GM21381 (cell line): ENCODE results near the gene TMEM256.

ENCODE experiments used
- ATAC-seq: cut with Tn5 transposase; IDR thresholded peaks from one replicate; pipeline ENCODE4 v1.9.1; 2021; ENCODE audit warnings: mild to moderate bottlenecking, moderate library complexity; ENCODE audit not compliant: unreplicated experiment

TMEM256 gene

DNA sequence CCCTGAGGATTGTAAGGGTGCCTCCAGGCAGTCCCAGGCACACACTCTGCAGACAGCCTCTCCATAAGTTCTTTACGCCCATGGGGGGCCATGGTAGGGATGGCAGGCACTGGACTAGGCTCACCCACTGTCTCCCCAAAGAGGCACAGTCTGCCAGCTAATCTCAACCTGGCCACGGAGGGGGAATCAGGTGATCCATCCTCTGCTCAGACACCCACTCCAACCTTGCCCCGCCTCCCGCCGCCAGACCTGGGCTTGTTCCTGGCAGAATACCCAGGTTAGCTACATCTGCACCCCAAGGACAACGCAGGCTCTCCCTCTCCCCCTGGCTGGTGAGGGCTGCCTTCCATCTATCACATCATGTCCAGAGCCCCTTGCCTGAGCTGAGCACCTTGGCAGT is 5.0 kb upstream of the TMEM256 start:
- no peak for ATAC-seq

DNA sequence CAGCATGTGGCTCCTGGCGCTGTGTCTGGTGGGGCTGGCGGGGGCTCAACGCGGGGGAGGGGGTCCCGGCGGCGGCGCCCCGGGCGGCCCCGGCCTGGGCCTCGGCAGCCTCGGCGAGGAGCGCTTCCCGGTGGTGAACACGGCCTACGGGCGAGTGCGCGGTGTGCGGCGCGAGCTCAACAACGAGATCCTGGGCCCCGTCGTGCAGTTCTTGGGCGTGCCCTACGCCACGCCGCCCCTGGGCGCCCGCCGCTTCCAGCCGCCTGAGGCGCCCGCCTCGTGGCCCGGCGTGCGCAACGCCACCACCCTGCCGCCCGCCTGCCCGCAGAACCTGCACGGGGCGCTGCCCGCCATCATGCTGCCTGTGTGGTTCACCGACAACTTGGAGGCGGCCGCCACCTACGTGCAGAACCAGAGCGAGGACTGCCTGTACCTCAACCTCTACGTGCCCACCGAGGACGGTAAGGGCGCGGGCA is 4.4 kb upstream of the TMEM256 start:
- ATAC-seq: no peak

DNA sequence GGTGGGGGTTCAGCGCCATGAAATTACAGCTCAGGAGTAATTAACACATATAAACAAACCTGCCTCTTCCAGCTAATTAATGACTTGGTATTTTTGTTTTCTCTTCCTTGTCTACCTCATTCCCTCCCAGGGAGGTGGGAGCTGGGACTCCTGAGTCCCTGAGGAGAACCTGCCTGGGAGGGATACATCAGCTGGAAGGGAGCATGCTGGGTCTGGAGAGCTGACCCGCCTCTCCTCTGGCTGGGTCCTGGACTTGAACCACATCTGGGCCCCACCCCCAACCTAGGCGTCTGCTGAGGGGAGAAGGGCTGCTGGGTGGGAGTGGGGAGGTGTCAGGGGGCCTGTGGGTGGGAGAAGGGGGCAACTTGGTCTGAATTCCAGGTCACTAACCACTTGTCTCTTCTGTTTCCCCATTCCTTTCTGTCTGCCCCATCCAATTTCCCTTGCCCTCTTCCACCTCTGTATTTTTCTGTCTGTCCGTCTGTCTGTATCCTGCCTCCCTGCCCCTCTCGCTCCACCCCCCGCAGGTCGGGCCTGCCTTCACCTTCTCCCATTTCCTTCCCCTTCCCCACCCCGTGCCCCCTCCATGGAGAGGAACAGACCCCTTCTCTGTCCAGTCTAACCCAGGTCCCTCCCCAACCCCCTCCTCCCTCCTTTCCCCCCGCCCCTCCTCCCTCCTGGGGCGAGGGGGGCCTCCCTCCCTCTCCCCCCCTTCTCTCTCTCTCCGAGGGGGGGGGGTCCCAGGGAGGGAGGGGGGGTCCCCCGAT is 3.8 kb upstream of the TMEM256 start, which contains the start of gene NLGN2:
TSS of gene NLGN2 (plus strand) at position 361 of the 767 bp plus-strand sequence. CDS start 411 bp downstream, outside the sequence.
- no peak for ATAC-seq

DNA sequence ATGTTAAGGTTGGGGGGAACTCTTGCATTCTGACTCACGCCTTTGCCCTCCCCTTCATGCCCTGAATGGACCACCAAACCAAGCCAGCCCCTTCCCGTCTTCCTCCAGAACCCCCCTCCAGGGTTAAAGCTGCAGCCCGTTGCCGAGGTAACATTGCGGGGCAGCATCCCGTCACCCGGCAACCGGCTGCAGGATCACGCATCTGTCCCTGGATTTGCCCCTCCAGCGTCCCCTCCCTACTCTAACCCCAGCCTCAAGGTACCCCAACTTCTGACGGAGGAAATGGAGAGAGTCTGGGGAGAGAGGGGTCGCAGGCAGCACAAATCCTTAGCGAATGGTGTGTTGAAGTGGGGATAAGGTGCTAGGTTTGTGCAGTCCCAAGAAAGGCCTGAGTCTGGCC is 3.2 kb upstream of the TMEM256 start:
- ATAC-seq: no peak

DNA sequence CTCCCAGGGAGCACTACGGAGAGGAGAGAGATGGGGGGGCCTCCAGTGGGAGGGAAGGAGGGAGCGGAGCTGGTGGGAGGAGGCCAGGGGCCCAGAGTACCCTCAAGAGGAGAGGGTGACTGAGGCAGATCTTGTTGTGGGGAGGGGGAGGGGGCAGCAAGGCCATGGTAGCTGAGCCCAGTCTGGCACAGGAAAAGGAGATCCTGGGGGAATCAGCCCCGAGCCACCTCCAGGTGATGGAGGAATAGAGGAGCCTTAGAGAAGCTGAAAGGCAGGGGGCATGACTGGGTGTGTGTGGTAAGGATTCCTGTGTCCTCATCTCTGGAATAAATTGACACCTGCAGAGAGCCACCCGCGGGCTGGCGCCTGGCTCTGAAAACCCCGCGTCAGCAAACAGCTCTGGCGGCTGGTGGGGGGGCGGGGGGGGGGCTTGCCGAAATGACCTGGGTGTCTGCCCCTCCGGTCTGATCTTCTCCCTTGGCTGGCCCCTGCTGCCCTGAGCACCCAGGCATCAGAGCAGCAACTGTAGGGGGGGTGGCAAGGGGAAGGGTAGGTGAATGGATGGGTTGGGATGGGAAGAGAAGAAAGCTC is 2.4 kb upstream of the TMEM256 start:
- no peak for ATAC-seq

DNA sequence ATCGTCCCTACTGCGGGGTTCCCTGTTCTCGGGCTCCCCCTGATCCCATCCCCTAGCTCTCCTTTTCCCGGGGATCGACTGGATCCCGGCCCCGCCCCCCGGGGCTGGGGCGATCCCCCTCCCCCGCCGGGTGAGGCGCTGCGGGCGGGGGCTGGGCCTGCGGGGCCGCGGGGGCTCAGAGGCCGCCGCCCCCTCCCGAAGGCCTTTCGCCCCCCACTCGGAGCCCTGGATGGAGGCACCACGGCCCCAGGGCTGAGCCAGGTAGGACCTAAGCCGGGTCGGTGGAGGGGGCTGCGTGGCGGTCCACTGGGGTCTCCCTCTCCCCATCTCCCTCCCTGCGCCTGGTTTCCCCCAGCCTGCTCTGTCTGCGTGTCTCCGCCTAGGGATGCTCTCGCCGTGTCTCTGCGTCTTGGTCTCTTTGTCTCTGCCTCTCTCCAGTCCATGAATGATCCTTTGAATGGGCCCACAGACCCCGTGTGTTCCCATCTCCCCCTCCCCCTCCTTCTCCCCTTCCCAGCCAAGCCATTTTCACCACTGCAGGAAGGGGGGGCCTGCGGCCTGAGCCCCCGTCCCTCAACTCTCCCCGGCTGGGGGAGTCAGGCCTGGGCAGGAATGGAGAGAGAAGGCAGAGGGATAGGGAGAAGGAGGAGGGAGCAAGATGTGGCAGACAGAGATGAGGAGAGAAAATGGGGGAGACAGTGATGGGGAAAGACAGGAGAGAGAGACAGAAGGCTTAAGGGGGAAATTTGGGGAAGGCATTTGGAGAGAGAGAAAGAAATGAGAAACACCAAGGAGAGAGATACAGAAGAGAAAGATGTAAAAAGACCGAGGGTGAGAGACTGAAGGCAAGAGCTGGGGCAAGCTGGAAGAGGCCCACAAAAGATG is 1.7 kb upstream of the TMEM256 start:
- no peak for ATAC-seq

DNA sequence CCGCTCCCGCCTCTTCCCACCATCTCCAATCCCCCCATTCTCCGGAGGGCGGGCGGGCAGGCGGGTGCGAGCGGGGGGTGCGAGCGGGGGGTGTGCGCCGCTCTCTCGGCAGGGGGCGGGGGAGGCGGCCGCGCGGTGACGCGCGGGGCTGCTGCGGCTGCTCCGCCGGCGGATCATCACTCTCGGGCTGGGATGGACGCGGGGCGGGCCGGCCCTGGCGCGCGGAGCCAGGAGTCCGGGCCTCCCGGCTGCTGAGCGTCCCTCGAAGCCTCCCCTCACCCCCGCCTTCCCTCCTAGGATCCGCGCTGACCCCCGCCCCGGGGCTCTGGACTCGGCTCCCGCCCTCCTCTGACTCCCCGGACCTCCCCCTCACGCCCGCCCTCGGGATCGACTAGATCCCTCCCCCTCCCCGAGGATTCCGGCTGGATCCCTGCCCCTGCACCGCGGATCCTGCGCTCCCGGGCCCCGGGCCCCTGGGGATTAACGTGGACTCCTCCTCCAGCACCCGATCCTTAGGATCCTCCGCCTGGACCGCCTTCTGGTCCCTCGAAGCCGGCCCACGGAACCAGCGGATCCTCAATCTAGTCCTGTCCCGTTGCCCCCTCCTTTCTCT is 946 bp upstream of the TMEM256 start:
- ATAC-seq: peak; percentile 21

DNA sequence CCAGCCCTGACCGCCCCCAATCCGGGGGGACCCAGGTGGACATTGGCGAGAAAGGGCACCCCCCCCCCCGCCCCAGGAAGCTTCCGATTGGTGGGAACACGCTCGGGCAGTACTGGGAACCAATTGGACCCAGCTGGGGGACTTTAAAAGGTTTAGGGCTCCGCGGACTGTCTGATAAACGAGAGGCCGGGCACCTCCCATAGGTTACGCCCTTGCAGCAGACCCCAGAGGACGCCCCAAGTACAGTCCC is 245 bp downstream of the TMEM256 start:
- ATAC-seq: no peak

DNA sequence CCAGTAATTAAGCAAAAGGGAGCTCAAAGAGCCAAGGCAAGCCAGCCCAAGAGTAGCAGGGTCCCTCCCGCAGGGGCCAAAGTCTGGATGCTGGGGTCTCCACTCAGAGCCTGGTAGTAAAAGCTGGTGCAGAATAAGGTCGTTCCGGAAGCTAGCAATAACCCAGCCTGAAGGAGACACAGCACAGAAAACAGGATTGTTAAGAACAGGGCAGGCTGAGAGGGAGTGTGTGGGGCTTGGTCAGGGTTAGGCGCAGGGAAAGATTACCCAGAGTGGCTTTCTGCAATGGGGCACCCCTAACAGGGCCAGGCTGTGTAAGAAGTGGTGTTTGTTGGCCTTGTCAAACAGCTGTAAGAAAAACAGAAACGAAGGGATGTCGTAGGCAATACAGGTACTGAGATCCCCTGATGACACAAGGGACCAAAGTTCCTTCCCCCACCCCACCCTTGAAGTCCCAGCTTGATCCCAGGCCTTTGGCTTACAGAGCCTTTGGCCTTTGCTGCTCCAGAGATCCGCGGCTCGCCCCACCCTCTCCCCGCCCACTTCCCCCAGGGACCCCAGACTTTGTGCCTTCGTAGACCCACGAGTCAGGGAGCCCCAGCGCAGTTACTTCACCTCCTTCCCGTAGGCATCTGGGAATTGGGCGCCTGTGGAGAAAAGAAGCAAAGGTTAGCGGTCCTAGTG is 712 bp downstream of the TMEM256 start:
- no peak for ATAC-seq

DNA sequence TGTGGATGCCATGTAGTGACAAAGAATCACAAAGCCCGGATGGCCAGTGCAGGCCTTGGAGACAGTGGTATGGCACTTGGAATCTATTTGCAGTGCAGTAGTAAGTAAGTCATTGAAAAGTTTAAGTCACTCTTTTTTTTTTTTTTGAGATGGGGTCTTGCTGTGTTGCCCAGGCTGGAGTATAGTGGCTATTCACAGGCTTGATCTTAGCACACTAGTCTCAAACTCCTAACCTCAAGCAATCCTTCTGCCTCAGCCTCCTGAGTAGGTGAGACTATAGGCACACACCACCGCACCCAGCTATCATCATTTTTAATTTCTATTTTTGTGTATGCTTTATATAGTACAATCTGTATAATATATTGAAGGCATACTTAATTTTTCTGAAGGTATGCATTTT is 5.3 kb downstream of the TMEM256 start:
- no peak for ATAC-seq

DNA sequence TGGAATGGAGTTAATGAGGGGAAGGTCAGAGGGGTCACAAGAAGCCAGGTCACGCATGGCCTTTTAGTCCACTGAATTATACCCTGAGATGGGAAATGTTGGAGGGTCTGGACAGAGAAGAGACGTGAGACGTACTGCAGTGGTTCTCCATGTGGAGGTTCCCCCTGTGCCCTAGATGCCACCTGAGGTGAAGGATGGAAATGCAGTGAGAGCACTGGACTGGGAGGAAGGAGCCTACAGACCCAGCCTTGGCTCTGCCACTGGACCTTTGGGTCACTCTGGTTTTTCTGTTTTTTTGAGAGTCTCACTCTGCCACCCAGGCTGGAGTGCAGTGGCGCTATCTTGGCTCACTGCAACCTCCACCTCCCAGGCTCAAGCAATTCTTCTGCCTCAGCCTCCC is 7.8 kb downstream of the TMEM256 start:
- no peak for ATAC-seq

DNA sequence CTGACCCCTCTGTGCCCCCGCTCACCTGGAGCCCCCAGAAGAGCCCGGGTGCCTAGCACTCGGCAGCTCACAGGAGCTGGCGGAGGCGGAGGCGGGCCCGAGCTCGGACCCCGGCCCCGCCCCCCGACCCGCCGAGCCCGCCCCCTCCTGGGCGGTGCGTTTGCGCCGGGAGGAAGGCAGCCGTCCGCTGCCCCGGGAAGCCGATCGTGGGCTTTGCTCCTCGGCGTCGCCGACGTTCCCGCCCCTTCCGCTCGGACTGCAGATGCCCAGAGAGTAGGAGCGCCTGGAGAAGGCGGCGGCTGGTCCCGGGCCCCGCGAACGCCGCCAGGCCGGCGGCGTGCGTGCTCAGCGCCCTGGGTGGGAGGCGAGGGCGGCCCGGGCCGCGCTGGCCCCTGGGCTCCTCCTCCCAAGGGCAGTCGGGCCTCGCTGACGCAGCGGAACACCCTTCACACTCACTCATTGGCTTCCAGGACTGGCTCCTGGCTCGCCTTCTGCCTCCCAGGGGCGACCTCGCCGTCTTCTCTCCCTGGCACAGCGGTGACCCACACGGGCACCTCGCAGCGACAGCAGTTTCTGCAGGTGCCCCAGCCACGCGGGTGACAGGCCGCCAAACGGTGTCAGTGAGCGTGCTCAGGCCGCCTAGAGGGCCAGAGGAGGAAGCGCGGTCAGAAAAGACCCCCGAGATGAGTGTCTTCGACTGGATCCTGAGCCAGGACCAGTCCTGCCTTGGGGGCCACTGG is 9.3 kb downstream of the TMEM256 start, which contains the start of gene PLSCR3:
TSS of gene PLSCR3 (minus strand) at position 74 of the 740 bp plus-strand sequence. CDS start 415 bp downstream, outside the sequence.
- ATAC-seq: peak; percentile 75

DNA sequence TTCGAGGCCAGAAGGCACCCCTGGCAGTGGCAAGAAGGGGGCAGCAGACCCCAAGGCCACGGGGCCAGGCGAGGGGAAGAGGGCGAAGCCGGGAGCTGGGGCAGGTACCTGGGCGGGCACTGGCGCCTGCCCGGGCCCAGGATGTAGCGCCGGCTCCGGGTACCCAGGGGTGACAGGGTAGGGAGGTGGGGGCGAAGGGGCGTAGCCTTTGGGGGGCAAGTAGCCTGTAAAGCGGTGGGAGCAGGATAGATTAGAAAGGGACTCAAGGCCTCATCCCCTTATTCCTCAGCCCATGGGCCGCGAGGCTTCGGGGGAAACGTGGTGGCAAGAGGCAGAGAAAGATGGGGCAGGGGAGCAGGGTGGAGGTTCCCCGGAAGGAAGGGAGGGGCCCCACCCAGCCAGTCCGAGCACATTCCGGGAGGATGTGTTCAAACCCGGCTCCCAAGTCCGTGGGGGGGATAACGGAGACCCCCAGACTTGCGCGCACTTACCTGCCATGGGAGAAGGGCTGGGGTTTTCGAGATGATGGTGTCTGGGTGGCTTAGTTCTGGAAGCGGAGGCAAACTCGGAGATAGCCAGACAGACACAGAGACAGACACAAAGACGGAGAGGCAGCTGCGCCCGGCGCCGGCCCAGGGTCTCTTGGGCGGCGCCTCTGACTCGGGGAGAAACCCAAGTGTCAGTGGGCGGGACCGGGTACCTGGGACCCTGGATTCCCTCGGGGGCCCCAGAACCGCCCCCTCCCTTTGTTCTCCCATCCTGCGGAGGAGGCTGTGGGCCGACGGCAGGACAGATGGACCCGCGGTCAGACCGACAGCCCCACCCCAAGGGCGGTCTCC is 10.1 kb downstream of the TMEM256 start:
- peak; percentile 44 for ATAC-seq

DNA sequence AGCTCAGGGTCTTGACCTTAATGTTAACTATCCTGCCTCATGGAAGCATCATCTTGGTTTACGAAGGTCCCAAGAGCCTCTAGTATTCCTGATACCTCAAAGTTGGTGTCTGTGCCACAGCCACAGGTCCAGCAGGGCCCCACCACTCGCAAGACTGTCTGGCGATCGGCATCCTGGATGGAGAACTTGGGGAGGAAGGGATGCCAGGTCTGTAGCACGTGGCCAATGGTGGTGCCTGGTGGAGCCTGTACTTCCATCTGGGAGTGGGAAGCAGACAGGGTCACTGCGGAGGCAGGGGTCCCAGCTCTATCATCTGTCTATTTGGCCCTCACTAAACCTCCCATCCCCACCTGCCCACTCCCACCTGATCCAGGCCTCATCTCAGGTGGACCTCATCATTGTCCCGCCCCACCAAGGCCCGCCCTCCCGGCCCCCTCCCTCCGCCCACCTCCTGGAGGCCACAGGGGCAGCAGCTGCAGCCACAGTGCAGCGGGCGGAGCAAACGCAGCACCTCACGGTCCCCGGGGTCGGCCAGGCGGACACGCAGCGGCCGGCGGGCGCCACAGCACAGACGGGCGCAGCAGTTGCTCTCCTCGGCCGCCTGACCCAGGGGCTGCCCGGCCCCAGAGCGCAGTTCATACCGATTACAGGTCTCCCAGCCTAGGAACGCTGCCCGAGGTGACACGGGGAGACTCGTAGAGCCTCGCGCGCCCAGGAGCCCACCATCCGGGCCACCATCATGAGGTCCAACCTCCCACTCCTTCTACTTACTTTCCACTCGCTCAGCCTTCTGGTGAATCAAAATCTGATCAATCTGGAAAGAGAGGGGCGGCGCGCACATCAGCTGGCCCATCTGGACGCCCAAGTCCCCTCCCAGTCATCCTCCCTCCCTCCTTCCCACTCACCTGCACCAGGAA is 10.9 kb downstream of the TMEM256 start:
- no peak for ATAC-seq

DNA sequence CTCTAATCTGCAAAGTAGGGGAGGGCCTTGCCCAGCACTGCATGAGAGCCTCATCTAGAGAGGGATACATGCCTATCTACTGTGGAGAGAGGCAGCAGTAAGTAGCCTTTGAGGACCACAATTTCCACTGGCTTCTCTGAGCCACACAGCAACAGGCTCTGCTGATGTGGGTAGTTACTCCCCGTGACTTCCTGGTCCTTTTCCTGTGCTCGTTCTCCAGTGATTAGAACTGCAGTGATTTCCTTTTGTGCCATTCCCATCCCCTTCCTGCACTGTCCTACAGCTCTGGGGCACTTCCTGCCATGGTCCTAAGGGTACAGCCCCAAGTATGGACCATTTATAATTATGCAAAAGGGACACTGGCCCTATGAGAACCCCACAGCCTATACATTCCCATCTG is 12.6 kb downstream of the TMEM256 start:
- ATAC-seq: no peak

DNA sequence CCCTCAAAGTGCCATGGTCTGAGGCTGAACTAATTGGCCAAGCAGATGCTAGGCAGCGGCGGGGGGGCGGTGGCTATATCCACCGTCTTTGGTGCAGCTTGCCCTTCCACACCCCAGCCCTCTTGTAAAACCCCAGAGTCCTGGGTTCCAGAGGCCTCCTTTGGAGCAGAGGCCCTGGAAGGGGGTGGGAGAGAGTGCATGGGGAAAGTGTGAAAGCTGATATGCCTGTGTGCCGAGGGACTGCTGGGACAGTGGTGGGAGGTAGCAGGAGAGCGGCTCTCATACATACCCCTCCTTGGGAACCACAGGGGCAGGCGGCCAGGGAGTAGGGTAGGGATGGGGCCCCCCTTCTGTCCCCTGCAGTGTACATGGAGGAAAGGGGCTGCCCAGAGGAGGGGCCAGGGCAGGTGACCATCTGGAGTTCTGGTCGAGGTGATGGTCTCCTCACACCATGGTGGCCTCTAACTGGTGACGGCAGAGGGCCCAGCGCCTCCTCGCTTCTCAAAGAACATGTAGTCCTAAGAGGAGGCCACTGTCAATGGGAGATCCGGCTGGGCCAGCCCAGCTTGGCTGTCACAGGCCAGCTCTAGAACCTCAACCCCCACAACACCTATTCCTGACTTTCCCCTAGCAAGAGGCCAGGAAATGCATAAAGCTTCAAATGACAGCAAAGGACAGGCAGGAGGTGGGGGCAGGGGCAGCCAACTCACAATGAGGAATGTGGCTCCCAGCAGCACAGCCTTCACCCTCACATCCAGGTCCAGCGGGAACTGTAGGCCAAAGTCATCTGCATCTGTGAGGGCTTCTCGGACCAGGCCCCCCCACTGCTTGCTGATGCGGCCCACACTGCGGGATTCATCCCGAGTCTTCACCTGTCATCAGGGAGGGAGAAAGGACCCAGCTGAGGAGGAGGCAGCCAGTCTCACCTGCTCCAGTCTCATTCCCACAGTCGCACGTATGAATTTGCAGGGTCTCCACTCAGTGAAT is 13.7 kb downstream of the TMEM256 start:
- ATAC-seq: no peak

DNA sequence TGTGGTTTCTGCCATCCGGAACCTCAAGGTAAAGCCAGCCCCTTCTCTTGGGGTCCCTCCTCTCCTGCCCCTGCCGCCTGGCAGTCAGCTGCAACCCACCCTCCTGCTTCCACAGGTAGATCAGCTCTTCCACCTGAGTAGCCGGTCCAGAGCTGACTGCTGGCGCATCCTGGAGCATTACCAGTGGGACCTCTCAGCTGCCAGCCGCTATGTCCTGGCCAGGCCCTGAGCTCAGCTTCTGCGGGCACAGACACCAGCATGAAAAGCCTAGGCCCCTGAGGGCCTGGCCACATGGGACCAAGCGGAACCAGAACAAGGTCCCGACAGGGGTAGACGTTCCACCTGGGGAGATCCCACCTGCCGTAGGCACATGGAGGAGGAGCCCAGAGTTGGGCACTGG is 15.0 kb downstream of the TMEM256 start:
- no peak for ATAC-seq
